KBM-7 (cell line): ENCODE data around the gene FBXO47.
"Not testable (repeated sequence)": the region's sequence is repeated elsewhere in the genome, so short reads cannot be mapped to it uniquely, and the experiment has no call there.

Experiments
- DNase-seq: peaks from one replicate; pipeline ENCODE4 v3.0.0-alpha.2; 2015
- in situ Hi-C: fragments of 300-500 bp; cut with MboI; formaldehyde crosslinking; loops from 2 replicates; pipeline ENCODE4 v1.14.3; 2020; ENCODE audit warnings: low sequenced_read_pairs, low pct_unique_long_range_greater_than_20kb, mixed read lengths

FBXO47 gene

GRCh38 chr17:38933962-38934361, 33.2 kb downstream of the FBXO47 start:
- in situ Hi-C loops, DNase-seq: not testable (repeated sequence)

GRCh38 chr17:38930782-38931181, 36.4 kb downstream of the FBXO47 start:
- in situ Hi-C loops, DNase-seq: not testable (repeated sequence)

- in situ Hi-C loops: no loop called here
- DNase-seq: peak; percentile 95
Observed at GRCh38 chr17:38926293-38927070, 40.7 kb downstream of the FBXO47 start.

GRCh38 chr17:38925263-38925995, 41.8 kb downstream of the FBXO47 start, which contains the start of gene LASP1NB:
LASP1NB (plus strand) TSS chr17:38925614.
- no peak for DNase-seq
- in situ Hi-C loops: no loop called here

GRCh38 chr17:38922538-38923297, 44.5 kb downstream of the FBXO47 start:
- in situ Hi-C loops: no loop called here
- DNase-seq: no peak

GRCh38 chr17:38921756-38922411, 45.3 kb downstream of the FBXO47 start:
- DNase-seq: peak; percentile 53

GRCh38 chr17:38920374-38921291, 46.6 kb downstream of the FBXO47 start:
- in situ Hi-C loops: no loop called here

More at GRCh38 chr17:38921756-38922411, 45.3 kb downstream of the FBXO47 start:
- in situ Hi-C loops: no loop called here

GRCh38 chr17:38919316-38920078, 47.7 kb downstream of the FBXO47 start:
- in situ Hi-C loops: no loop called here
- DNase-seq: no peak

More at GRCh38 chr17:38920374-38921291, 46.6 kb downstream of the FBXO47 start:
- DNase-seq: no peak

GRCh38 chr17:38918916-38919315, 48.3 kb downstream of the FBXO47 start:
- in situ Hi-C loops: no loop called here
- no peak for DNase-seq

- DNase-seq: no peak
- in situ Hi-C loops: no loop called here
Observed at GRCh38 chr17:38918129-38918913, 48.9 kb downstream of the FBXO47 start.

GRCh38 chr17:38917259-38917658, 49.9 kb downstream of the FBXO47 start:
- no peak for DNase-seq
- in situ Hi-C loops: no loop called here

- in situ Hi-C loops: no loop called here
- no peak for DNase-seq
Observed at GRCh38 chr17:38916771-38917170, 50.4 kb downstream of the FBXO47 start.

GRCh38 chr17:38915639-38915995, 51.6 kb downstream of the FBXO47 start:
- in situ Hi-C loops: no loop called here
- DNase-seq: no peak

- DNase-seq: no peak
- in situ Hi-C loops: no loop called here
Observed at GRCh38 chr17:38914741-38915638, 52.2 kb downstream of the FBXO47 start.

- in situ Hi-C loops: no loop called here
- DNase-seq: no peak
Observed at GRCh38 chr17:38912221-38912813, 54.9 kb downstream of the FBXO47 start.

GRCh38 chr17:38911731-38912081, 55.5 kb downstream of the FBXO47 start:
- DNase-seq, in situ Hi-C loops: not testable (repeated sequence)
